GM10266 (cell line): ENCODE measurements around the gene OSGIN1.

ENCODE experiments used
- DNase-seq: peaks from one replicate; pipeline ENCODE4 v3.0.0; 2012; ENCODE audit errors: extremely low spot score
- CTCF ChIP-seq: IDR thresholded peaks from 2 replicates; pipeline ENCODE4 v1.5.1; 2012; ENCODE audit warnings: mild to moderate bottlenecking, low read depth; ENCODE audit not compliant: control insufficient read depth, insufficient read depth; ENCODE audit errors: missing control alignments

The OSGIN1 gene

GRCh38 chr16:83992624-83993023 lies 39.6 kb downstream of the OSGIN1 start:
- no peak for TF ChIP-seq CTCF
- DNase-seq = no peak

GRCh38 chr16:83994087-83994486 lies 41.0 kb downstream of the OSGIN1 start:
- no peak for DNase-seq
- TF ChIP-seq CTCF = no peak

GRCh38 chr16:83994703-83995102 lies 41.7 kb downstream of the OSGIN1 start:
- no peak for TF ChIP-seq CTCF
- no peak for DNase-seq

- no peak for DNase-seq
- no peak for TF ChIP-seq CTCF
Measured at GRCh38 chr16:83995754-83996153, 42.7 kb downstream of the OSGIN1 start.

- no peak for TF ChIP-seq CTCF
- DNase-seq = no peak
Measured at GRCh38 chr16:83996481-83997252, 43.6 kb downstream of the OSGIN1 start.

- DNase-seq = no peak
- no peak for TF ChIP-seq CTCF
Measured at GRCh38 chr16:83998091-83998490, 45.1 kb downstream of the OSGIN1 start.

GRCh38 chr16:84000989-84001642 lies 48.1 kb downstream of the OSGIN1 start:
- TF ChIP-seq CTCF = no peak
- DNase-seq = no peak
